HG02938 (cell line): Measurements from ENCODE around the gene DNAJC10.
"Not testable (repeated sequence)": the region's sequence is repeated elsewhere in the genome, so short reads cannot be mapped to it uniquely, and the experiment has no call there.

Source experiments
- ATAC-seq: cut with Tn5 transposase; IDR thresholded peaks from one replicate; pipeline ENCODE4 v1.9.1; 2021; ENCODE audit warnings: mild to moderate bottlenecking, moderate library complexity; ENCODE audit not compliant: unreplicated experiment

DNAJC10 gene

GRCh38 chr2:182715892-182716649, at the start of gene DNAJC10:
DNAJC10 (plus strand) TSS chr2:182716257; CDS start chr2:182718087, 1,830 bp downstream.
- ATAC-seq = peak; percentile 75

DNA sequence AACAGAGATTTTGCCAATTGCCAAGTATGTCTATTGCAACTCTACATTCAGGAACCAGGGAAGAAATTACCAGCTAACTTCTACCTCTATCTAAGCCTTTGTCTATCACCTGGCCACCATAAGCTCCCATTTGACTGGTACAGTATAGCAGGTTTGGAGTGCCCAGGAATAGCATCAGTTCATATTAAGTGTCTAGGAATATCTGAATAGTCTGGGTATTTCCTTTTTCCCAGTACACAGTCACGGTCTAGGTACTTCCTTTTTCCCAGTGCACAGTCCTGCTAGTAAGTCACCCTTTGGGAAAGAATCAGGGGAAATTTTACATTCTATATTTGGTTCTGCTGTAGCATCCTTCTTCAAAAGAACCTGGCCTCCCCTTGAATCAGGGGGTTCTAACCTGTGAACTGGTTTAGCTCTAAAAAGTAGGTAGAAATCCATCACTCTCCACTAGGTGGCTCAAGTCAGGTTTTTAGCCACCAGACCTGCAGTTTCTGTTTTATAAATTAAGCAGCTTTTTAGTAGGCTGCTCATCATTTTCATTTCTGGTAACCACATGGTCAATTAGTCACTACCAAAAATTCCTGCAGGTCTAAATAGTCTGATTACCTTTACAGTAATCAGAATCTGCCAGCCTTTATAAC, 49.3 kb upstream of the DNAJC10 start:
- peak; percentile 84 for ATAC-seq

DNA sequence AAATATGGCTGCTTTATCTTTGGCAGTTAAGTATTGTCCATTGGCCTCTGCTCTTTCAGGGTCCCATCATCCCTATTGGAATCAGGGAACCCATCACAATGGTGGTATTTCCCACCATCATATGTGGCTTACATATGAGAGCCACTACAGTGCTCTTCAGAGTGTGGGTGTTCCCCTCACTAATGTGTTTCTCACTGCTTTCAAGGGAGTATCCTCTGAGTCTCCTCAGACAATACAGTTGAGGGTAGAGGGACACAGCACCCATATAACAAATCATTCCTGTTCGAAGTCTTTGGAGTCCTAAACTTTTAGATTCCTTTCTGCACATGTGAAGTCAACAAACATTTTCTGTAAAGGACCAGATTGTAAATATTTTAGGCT, 48.8 kb upstream of the DNAJC10 start:
- peak; percentile 37 for ATAC-seq

GRCh38 chr2:182668671-182669070, 47.4 kb upstream of the DNAJC10 start:
- ATAC-seq = no peak

GRCh38 chr2:182672466-182673165, 43.4 kb upstream of the DNAJC10 start:
- no peak for ATAC-seq

GRCh38 chr2:182680837-182681236, 35.2 kb upstream of the DNAJC10 start:
- ATAC-seq = no peak

DNA sequence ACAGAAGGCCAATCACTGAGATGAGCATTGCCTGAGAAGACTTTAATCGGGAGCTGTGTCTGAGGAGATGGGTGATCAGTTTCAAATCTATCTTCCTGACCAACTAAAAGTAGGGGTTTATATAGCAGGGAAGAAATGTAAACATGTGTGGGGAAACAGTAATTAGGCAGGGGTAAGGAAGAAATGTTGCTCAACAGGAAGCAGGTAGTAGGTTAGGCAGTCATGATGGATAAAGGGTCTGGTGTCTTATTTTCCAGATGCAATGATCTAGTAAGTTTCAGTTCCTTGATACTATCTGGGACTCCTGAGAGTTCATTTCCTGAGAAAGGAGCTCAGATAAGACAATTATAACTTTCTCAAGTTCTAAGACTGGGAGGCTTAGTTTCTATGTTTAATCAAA, 33.8 kb upstream of the DNAJC10 start:
- no peak for ATAC-seq

DNA sequence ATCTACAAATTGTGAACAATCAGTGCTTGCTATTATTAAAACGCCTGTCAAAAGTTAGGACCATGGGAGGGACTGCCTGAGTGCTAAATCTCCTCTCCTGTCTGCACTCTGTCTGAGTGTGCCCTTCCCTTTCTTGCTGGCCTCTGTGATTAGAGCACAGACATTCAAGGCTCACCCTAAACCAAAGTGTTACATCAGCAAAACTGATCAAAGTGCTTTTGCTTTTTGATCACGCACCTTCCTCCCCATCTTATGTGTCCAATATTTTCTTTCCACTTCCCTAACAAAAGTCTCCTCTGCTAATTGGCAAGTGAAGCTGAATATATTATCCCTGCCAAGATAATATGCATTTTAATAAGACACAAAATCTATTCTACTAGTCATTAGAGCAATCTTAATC, 30.5 kb upstream of the DNAJC10 start:
- ATAC-seq = no peak

DNA sequence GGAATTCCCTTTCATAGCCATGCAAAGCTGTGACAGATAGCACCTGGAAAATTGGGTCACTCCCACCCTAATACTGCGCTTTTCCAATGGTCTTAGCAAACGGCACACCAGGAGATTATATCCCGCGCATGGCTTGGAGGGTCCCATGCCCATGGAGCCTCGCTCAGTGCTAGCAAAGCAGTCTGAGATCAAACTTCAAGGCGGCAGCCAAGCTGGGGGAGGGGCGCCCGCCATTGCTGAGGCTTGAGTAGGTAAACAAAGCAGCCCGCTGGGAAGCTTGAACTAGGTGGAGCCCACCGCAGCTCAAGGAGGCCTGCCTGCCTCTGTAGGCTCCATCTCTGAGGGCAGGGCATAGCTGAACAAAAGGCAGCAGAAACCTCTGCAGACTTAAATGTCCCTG, 29.3 kb upstream of the DNAJC10 start:
- not testable (repeated sequence) for ATAC-seq

DNA sequence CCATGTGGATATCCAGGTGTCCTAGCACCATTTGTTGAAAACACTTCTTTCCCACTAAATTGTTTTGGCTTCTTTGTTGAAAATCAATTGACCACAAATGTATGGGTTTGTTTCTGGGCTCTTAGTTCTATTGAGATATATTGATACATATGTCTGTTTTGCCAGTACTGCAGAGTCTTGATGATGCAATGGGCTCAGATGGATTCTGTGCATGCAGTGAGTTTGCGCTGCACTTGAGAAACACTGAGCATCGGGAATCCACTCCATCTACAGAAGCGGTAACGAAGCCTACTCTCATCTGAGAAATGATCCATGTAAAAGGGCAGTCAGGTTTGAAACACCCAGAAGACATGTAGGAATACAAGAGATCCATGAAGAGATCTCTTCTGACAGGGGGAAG, 21.9 kb upstream of the DNAJC10 start:
- no peak for ATAC-seq

- ATAC-seq = no peak
Measured at GRCh38 chr2:182695776-182696175, 20.3 kb upstream of the DNAJC10 start.

DNA sequence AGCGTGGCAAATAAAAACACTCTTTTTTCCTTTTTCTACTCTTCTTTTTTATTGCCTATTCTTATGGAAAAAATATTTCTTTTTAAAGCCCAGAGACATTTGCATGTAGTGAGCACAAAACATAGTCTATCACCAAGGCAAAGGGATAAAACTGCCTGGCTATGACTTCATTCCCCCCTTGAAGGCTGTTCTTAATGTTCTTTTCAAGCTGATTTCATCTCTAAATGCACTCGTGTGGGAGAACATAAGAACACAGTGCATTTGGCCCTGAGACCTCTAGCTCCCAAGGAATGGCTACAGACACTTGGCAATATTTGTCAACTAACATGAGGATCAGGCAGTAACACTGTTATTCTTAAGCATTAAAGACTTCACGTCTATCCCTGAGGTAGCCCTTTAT, 17.4 kb upstream of the DNAJC10 start:
- ATAC-seq = no peak

DNA sequence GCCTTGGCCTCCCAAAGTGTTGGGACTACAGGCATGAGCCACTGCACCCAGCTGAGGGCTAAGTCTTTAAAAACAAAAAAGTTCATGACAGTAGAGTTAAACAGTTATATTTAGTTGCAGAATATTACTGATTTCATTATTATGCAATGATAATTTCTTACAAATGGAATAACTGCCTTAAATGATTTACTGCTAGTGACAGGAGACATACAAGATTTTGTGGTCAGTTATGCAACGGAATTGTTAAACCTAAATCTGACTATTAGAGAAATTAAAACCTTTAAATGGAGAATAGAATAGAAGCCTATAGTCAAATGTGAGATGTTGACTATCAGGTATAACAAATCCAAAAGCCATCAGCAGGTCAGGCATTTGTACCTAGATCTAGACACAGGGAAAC, 10.3 kb upstream of the DNAJC10 start:
- no peak for ATAC-seq

DNA sequence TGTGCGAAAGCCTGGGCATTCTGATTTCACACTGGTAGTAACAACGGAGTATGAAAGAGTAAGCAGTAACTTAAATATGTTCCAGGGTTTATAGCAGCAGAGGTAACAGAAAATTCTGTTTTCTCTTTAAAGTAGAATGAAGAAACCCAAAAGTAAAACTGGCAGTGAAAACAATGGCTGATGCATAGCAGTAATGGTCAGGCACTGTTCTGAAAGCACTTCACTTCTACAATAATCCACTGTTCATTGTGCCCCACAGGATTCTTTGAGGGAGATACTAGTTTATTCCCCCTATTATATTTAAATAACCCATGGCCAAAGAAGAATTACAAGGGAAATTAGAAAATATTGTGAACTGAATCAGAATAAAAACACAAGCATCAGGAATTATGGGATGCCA, 9.3 kb upstream of the DNAJC10 start:
- ATAC-seq = no peak

GRCh38 chr2:182713601-182714000, 2.5 kb upstream of the DNAJC10 start:
- no peak for ATAC-seq

DNA sequence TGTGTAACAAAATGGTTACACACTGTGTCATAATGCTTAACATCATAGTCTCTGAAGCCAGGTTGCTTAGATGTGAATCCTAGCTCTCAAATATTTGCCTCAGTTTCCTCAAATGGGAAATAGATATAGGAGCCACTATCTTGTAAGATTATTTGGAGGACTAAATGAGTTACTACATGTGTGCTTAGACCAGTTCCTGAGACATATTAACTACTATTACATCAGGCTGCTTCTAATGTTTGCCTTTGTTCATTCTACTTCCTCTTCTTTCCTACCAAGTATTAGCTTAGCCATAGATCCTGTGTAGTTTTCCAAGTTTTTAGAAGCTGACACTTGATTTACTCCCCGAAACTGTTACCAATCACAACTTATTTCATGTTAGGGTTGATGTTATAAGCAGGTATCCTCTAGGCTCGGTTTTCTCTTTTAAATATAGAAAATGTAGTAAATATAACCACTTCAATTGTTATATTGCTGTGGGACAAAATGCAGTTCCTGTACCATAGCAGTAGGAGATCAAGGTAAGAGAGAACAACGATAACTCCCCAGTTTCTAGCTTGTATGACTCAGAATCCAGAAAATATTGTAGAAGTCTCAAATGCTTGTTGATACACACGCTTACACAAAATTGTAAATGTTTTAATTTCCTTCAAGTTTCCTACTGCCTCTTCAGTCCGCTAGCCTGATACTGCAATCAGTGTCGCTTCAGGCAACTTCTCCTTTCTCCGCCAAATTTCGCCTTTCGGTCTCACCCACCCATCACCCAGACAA, 751 bp upstream of the DNAJC10 start:
- ATAC-seq = no peak

- no peak for ATAC-seq
Measured at GRCh38 chr2:182716650-182716979, 558 bp downstream of the DNAJC10 start.

DNA sequence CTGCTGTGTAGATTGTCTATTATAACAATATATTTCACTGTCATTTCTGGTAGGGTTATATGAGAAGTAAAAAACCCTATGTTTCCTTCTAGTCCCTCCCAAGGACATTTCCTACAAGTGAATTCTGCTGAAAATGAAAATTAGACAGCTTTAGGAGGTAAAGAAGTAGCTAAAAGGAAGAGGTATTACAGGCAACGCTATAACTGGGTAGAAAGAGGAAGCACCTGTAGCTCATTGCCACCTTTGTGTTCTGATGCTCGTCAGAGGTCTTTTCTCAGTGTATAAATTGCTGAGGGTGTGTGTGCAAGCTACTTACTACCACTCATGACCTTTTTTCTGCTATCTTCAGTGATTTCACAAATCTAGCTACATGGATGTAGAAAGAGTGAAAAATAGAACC, 1.4 kb downstream of the DNAJC10 start:
- peak; percentile 41 for ATAC-seq

DNA sequence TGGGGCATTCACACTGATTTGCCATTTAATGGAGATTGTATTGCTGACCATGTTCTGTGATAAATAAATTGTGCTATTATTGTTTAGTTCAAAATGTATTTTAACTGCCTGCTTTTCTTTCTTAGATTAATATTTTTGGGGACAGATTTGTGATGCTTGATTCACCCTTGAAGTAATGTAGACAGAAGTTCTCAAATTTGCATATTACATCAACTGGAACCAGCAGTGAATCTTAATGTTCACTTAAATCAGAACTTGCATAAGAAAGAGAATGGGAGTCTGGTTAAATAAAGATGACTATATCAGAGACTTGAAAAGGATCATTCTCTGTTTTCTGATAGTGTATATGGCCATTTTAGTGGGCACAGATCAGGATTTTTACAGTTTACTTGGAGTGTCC, 1.8 kb downstream of the DNAJC10 start:
- ATAC-seq = no peak

GRCh38 chr2:182718459-182718858, 2.4 kb downstream of the DNAJC10 start:
- no peak for ATAC-seq

GRCh38 chr2:182719116-182719515, 3.1 kb downstream of the DNAJC10 start:
- not testable (repeated sequence) for ATAC-seq
